ENCODE measurements around the gene SIM1. TPM values are rescaled to one million over a fixed set of nuclear protein-coding genes. Genes with fewer than 3 reads are reported as not detected.

SIM1 gene
- total RNA-seq, 1 donor from 2014 or later: not detected

DNA sequence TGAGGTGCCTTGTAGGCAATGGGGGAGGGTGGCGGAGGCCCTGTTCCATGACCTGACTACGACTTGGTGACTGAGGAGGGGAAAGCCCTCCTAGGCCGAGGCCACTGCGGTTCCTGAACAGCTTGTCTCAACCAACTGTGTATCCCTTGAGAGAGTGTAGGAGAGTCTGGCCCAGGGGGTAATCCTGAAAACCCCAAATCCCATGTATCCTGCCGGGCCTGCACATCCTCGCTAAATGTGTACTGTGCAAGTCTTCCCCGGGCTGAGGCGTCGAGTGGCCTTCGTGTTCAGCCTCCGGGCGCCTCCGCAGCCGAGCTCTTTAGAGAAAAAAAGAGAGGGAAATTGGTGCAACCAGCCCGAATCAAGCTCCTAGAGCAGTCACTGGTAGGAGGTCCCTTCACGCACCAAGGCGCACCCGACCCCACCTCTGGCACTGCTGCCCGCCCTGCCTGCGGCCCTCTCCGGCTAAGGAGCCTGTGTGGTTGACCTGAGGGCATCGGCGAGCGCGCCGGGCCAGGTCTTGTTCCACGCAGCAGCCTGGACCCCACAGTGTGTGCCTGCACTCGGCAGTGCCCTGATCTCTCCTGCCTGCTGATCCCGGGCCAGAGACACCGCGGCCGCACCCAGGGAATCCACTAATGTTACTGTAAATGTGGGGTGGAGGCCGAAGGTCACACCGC, 7.3 kb downstream of the SIM1 start:
- intact Hi-C loops (cut with DNase I): no loop called here
- Histone ChIP-seq H3K27ac (no peak overlapping the region), H3K4me3 (no peak overlapping the region), H3K36me3 (no peaks in the 10 kb centered on the region), H3K4me1 (peaks cover 0 to 4% of the 10 kb centered on the region in 2 donors), H3K9me3 (no peaks in the 10 kb centered on the region), H3K27me3 (peaks cover 72% of the 10 kb centered on the region)
- TF ChIP-seq, protein P1, sequence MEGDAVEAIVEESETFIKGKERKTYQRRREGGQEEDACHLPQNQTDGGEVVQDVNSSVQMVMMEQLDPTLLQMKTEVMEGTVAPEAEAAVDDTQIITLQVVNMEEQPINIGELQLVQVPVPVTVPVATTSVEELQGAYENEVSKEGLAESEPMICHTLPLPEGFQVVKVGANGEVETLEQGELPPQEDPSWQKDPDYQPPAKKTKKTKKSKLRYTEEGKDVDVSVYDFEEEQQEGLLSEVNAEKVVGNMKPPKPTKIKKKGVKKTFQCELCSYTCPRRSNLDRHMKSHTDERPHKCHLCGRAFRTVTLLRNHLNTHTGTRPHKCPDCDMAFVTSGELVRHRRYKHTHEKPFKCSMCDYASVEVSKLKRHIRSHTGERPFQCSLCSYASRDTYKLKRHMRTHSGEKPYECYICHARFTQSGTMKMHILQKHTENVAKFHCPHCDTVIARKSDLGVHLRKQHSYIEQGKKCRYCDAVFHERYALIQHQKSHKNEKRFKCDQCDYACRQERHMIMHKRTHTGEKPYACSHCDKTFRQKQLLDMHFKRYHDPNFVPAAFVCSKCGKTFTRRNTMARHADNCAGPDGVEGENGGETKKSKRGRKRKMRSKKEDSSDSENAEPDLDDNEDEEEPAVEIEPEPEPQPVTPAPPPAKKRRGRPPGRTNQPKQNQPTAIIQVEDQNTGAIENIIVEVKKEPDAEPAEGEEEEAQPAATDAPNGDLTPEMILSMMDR (IDR thresholded peaks at IDR 0.05): no peak
- no peak for DNase-seq (ENCODE audit: low spot score in 2 of 2)

DNA sequence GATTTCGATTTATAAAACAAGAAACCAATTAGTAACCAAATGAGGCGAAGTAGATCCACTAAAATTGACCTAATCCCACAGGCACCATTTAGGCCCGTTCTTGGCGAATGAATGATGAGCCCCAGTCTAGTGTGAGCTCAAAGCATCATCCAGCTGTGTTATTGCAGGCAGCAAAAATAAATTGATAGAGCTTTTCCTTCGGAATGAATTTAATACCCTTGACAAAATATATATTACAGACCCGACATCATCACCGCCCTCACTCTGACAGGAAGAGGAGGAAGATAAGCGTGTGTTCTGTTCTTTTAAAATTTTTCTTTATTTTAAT, 7.8 kb downstream of the SIM1 start:
- H3K36me3 ChIP-seq: no peaks in the 10 kb centered on the region
- H3K27me3 ChIP-seq: peaks cover 67% of the 10 kb centered on the region
- DNase-seq (ENCODE audit: low spot score in 2 of 2): no peak
- peaks cover 0 to 4% of the 10 kb centered on the region in 2 donors for H3K4me1 ChIP-seq
- H3K27ac ChIP-seq: no peak overlapping the region
- intact Hi-C loops (cut with DNase I): no loop called here
- TF ChIP-seq, protein P1 (IDR thresholded peaks at IDR 0.05): no peak
- H3K4me3 ChIP-seq: no peak overlapping the region
- H3K9me3 ChIP-seq: no peaks in the 10 kb centered on the region

DNA sequence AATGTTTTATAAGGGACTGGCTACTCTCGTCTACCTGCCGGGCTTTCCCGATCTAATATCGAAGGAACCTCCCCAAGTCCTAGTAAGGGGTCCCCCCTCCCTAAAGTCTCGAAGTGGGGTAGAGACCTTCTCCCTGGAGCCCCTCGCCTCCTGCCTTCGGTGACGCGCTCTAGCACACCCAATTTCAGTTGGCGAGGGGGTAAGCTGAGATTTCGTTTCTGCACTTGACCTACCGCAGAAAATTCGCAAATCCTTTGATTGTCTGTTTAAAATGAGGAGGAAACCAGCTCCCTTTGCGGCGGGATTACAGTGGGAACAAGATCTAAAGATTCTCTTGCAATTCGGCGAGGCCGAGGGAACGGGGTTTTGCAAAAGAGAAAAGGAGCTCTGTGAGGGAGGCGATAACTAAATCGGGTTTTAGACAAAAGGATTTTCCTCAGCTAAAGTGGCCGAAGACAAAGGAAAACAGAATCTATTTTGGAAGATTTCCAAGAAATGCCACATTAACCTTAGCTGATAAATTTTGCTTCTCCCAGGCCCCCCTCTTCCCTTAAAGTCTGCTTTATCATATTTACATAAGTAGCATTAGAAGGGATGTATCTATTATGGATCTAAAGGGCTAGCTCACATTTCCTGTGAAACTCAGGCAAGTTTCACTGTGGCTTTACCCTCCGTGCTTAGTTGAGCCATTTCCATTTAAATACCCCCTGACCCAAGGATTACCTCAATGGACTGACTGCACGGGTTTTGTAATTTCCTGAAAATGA, 8.4 kb downstream of the SIM1 start:
- no peak for DNase-seq (ENCODE audit: low spot score in 2 of 2)
- intact Hi-C loops (cut with DNase I): no loop called here
- no peaks in the 10 kb centered on the region for H3K36me3 ChIP-seq
- TF ChIP-seq, protein P1 (IDR thresholded peaks at IDR 0.05): no peak
- H3K4me1 ChIP-seq: peaks cover 0 to 4% of the 10 kb centered on the region in 2 donors
- no peak overlapping the region for H3K27ac ChIP-seq
- H3K27me3 ChIP-seq: peaks cover 63% of the 10 kb centered on the region
- no peak overlapping the region for H3K4me3 ChIP-seq
- H3K9me3 ChIP-seq: no peaks in the 10 kb centered on the region

DNA sequence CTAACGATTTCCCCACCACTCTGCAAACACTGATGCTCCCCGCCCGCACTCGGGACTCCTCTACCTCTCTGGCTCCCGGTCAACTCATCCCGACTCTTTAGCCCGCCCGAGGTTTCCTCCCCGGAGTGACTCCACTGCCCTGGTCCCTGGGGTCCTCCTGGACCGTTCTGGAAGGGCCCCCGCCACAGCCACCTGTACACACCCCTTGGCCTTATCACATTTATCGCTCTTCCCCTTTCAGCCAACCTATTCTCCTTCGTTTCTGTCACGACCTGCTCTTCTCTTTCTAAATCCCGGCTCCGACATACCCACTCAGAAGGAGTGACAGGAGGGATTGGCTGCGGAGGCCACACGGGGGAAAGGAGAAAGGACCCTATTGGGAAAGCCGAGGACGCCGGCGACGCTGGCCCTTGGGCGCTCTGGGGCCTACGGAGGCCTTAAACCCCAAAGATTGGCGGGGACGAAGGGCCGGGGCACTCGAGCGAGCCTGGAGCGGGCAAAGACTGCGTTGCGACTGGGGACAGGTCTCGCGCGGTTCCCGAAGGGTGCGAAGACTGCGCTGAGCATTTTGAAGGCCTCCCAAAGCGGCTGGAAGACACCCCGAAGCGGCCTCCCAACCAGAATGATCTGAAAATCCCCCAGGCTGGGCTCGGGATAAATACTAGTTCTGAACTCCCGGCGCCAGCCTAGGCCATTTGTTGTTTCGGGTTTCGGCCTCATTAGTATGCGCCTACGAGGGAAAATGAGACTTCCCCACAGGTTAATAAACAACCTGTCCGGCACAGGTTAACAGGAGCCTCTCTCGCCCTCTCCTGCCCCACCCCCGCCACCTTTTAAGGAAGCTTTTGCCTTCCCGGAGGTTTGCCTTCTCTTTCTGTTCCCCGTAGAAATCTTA, 9.2 kb downstream of the SIM1 start:
- DNase-seq (ENCODE audit: low spot score in 2 of 2): no peak
- Histone ChIP-seq H3K36me3 (no peaks in the 10 kb centered on the region), H3K9me3 (no peaks in the 10 kb centered on the region), H3K27me3 (peaks cover 57% of the 10 kb centered on the region), H3K4me3 (no peak overlapping the region), H3K4me1 (peaks cover 0 to 4% of the 10 kb centered on the region in 2 donors), H3K27ac (no peak overlapping the region)
- intact Hi-C loops (cut with DNase I): no loop called here
- TF ChIP-seq, protein P1 (IDR thresholded peaks at IDR 0.05): no peak

DNA sequence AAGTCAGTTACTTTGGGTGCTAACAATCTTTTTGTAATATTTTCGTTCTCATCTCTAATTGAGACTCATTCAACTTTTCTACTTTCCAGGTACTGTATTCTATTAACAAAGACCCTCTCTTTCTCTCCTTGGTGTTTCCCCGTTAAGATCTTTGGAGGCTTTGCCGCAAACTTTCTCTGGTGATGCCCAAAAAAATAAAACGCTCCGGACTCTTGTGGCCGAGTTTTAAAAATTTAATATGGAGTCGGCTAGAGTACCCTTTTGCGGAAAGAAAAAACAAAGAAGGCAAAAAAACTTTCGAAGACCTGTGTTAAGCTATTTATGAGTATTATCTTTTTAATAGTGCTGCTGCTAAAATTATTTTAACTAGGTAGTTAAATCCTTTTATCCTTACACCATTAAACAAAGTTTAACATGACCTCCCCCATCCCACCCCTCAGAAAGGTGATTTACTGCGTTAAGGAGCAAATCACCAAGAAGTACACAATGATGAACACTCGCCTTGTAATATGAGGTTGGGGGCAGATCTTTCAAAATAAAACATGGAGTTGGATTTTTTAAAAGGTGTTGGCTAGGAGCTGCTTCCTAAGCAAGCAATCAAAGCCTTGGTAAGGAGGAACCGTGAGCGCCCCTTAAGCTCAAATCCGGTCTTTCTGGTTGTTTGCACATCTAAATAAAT, 10.0 kb downstream of the SIM1 start:
- intact Hi-C loops (cut with DNase I): no loop called here
- TF ChIP-seq, protein P1 (IDR thresholded peaks at IDR 0.05): no peak
- peaks cover 49% of the 10 kb centered on the region for H3K27me3 ChIP-seq

More for the DNA sequence above, 10.0 kb downstream of the SIM1 start:
- H3K9me3 ChIP-seq: no peaks in the 10 kb centered on the region
- H3K27ac ChIP-seq: no peak overlapping the region
- H3K36me3 ChIP-seq: no peaks in the 10 kb centered on the region
- H3K4me3 ChIP-seq: no peak overlapping the region
- DNase-seq (ENCODE audit: low spot score in 2 of 2): no peak
- peaks cover 0 to 4% of the 10 kb centered on the region in 2 donors for H3K4me1 ChIP-seq
